Fibroblast of lung (primary cell): ENCODE results near the gene PACC1. TPM values are rescaled to one million over a fixed set of nuclear protein-coding genes. Genes with fewer than 3 reads are reported as not detected.
"Not testable (repeated sequence)": the region's sequence is repeated elsewhere in the genome, so short reads cannot be mapped to it uniquely, and the experiment has no call there.

ENCODE experiments used
- DNase-seq, 2 donors: peaks; one replicate each; pipeline versions ENCODE4 v3.0.0 to v3.0.0-alpha.2; 2010; ENCODE audit warnings: low read depth in 2 of 2
- H2AFZ ChIP-seq: 2 replicates; pipeline ENCODE4 v1.5.1; 2012; ENCODE audit warnings: low read length, control low read depth, inconsistent platforms
- H3K27ac ChIP-seq: 2 replicates; pipeline ENCODE4 v1.5.1; 2011; ENCODE audit warnings: low read length, control low read depth; ENCODE audit not compliant: insufficient read depth
- H3K27me3 ChIP-seq: 2 replicates; pipeline ENCODE4 v1.5.1; 2011; ENCODE audit warnings: mild to moderate bottlenecking, low read length; ENCODE audit not compliant: control insufficient read depth, insufficient read depth
- H3K36me3 ChIP-seq: 2 replicates; pipeline ENCODE4 v1.5.1; 2011; ENCODE audit warnings: low read length; ENCODE audit not compliant: control insufficient read depth, insufficient read depth
- H3K4me1 ChIP-seq: 2 replicates; pipeline ENCODE4 v1.5.1; 2011; ENCODE audit warnings: low read length; ENCODE audit not compliant: control insufficient read depth, insufficient read depth; ENCODE audit errors: extremely low read depth
- H3K4me2 ChIP-seq: 2 replicates; pipeline ENCODE4 v1.5.1; 2011; ENCODE audit warnings: low read length, control low read depth; ENCODE audit not compliant: insufficient read depth; ENCODE audit errors: extremely low read depth
- H3K4me3 ChIP-seq, 4 experiments: fragments of 200-600 bp in 1 of 4; sonication (generic) in 1 of 4; replicated peaks in 1 of 4; 2 replicates each; pipeline ENCODE4 v1.5.1; 2011 to 2016; ENCODE audit warnings: low read length in 4 of 4, low read depth in 3 of 4, mild to moderate bottlenecking in 3 of 4, control low read depth in 2 of 4, inconsistent platforms in 1 of 4, mixed read lengths in 1 of 4; ENCODE audit not compliant: insufficient read depth in 1 of 4; ENCODE audit errors: control extremely low read depth in 1 of 4
- H3K79me2 ChIP-seq: 2 replicates; pipeline ENCODE4 v1.5.1; 2012; ENCODE audit warnings: mild to moderate bottlenecking, low read length, inconsistent platforms; ENCODE audit not compliant: control insufficient read depth, insufficient read depth
- H3K9ac ChIP-seq: 2 replicates; pipeline ENCODE4 v1.5.1; 2011; ENCODE audit warnings: mild to moderate bottlenecking, low read length, control low read depth; ENCODE audit not compliant: insufficient read depth
- H3K9me3 ChIP-seq: 2 replicates; pipeline ENCODE4 v1.5.1; 2012; ENCODE audit warnings: low read depth, low read length; ENCODE audit not compliant: control insufficient read depth, insufficient read depth
- H4K20me1 ChIP-seq: 2 replicates; pipeline ENCODE4 v1.5.1; 2011; ENCODE audit warnings: low read length; ENCODE audit not compliant: control insufficient read depth, insufficient read depth; ENCODE audit errors: extremely low read depth
- EZH2 ChIP-seq: IDR thresholded peaks from 2 replicates; pipeline ENCODE4 v1.5.1; 2012; ENCODE audit warnings: low read length, control low read depth, mild to moderate bottlenecking; ENCODE audit errors: missing control alignments
- polyA plus RNA-seq, 2 donors: library from polyadenylated mRNA; depleted of rRNA in 1 of 2; stranded (reverse) in 1 of 2; unstranded in 1 of 2; fragments of >200 nt; gene quantifications; 2 replicates each; pipeline ENCODE4 v1.2.1, GENCODE V29; 2011 to 2012; ENCODE audit warnings: missing spikeins in 1 of 2
- total RNA-seq: library from RNA; depleted of rRNA; stranded (reverse); fragments of >200 nt; gene quantifications from 2 replicates; pipeline ENCODE4 v1.2.1, GENCODE V29; 2014
- TF ChIP-seq, protein P1 (sequence below), 2 donors: IDR thresholded peaks in 1 of 2; conservative IDR thresholded peaks in 1 of 2; 1 replicate in 1 of 2; 2 replicates in 1 of 2; pipeline ENCODE4 v1.5.1; 2011 to 2012; ENCODE audit warnings: low read length in 2 of 2, control low read depth in 1 of 2, inconsistent platforms in 1 of 2, low read depth in 1 of 2, mild to moderate bottlenecking in 1 of 2

Gene PACC1
- total and polyA plus RNA-seq, 2 donors (not counting 1 experiment from before 2014, with no cell fraction given): 5.7 to 16.0 TPM

DNA sequence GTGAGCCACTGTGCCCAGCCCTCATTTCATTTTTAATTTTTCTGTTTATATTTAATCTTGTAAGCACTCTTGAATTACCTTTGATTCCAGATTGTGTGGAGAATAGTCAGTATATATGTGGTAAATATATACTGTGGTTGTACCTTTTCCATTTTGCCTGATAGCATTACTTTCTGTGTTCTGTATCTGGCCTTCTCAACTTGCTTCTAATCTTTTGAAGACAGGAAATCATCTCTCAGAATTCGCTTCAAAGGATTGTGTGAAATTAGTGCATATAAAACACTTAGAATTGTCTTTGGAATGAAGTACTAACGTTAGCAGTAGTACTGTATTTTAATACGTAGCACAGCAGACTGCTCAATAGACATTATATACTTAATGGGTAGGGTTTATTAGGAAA, 91.6 kb downstream of the PACC1 start:
- no peak overlapping the region for H3K9ac ChIP-seq
- no peak overlapping the region for H2AFZ ChIP-seq
- DNase-seq: no peak
- H3K4me1 ChIP-seq: no peaks in the 10 kb centered on the region
- H3K36me3 ChIP-seq: no peaks in the 10 kb centered on the region
- no peak overlapping the region for H3K4me2 ChIP-seq
- TF ChIP-seq, protein P1, sequence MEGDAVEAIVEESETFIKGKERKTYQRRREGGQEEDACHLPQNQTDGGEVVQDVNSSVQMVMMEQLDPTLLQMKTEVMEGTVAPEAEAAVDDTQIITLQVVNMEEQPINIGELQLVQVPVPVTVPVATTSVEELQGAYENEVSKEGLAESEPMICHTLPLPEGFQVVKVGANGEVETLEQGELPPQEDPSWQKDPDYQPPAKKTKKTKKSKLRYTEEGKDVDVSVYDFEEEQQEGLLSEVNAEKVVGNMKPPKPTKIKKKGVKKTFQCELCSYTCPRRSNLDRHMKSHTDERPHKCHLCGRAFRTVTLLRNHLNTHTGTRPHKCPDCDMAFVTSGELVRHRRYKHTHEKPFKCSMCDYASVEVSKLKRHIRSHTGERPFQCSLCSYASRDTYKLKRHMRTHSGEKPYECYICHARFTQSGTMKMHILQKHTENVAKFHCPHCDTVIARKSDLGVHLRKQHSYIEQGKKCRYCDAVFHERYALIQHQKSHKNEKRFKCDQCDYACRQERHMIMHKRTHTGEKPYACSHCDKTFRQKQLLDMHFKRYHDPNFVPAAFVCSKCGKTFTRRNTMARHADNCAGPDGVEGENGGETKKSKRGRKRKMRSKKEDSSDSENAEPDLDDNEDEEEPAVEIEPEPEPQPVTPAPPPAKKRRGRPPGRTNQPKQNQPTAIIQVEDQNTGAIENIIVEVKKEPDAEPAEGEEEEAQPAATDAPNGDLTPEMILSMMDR (conservative IDR thresholded peaks at IDR 0.05 in 1 of 2, IDR thresholded peaks at IDR 0.05 in 1 of 2; ENCODE audit: low read depth in 1 of 2, low read length in 2 of 2): no peak
- no peak for TF ChIP-seq EZH2
- no peaks in the 10 kb centered on the region for H3K27me3 ChIP-seq
- H3K9me3 ChIP-seq: no peaks in the 10 kb centered on the region
- H3K27ac ChIP-seq: no peak overlapping the region
- H4K20me1 ChIP-seq: no peaks in the 10 kb centered on the region
- H3K4me3 ChIP-seq: no peak overlapping the region
- no peaks in the 10 kb centered on the region for H3K79me2 ChIP-seq

DNA sequence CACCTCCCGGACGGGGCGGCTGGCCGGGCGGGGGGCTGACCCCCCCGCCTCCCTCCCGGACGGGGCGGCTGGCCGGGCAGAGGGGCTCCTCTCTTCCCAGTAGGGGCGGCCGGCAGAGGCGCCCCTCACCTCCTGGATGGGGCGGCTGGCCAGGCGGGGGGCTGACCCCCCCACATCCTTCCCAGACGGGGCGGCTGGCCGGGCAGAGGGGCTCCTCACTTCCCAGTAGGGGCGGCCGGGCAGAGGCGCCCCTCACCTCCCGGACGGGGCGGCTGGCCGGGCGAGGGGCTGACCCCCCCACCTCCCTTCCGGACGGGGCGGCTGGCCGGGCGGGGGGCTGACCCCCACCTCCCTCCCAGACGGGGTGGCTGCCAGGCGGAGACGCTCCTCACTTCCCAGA, 93.7 kb downstream of the PACC1 start:
- H3K9ac ChIP-seq, H4K20me1 ChIP-seq, H3K4me3 ChIP-seq, H3K4me2 ChIP-seq, DNase-seq, H3K4me1 ChIP-seq, H2AFZ ChIP-seq, H3K27me3 ChIP-seq, H3K9me3 ChIP-seq, H3K79me2 ChIP-seq, H3K27ac ChIP-seq, H3K36me3 ChIP-seq: not testable (repeated sequence)

DNA sequence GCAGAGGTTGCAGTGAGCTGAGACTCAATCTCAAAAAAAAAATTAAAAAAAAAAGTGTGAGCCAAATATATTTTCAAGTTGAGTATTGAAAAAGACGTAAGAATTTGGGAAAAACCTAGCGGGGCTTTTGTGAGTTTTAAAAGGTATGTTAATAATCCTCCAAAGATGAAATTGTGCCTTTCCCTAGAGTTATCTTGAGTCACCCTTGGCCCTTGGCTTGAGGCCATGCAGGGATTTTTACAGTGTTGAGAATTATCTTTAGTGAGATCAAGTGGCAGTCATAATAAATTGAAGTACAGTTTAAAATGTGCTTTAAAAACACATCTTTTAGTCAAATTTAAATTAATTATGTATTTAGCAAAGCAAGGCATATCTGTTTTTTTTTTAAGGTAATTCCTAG, 96.8 kb downstream of the PACC1 start:
- no peak for DNase-seq
- no peaks in the 10 kb centered on the region for H3K36me3 ChIP-seq
- H2AFZ ChIP-seq: no peak overlapping the region
- H4K20me1 ChIP-seq: no peaks in the 10 kb centered on the region
- H3K9me3 ChIP-seq: no peaks in the 10 kb centered on the region
- H3K27ac ChIP-seq: no peak overlapping the region
- no peaks in the 10 kb centered on the region for H3K79me2 ChIP-seq
- H3K27me3 ChIP-seq: no peaks in the 10 kb centered on the region
- H3K9ac ChIP-seq: no peak overlapping the region
- TF ChIP-seq, protein P1 (conservative IDR thresholded peaks at IDR 0.05 in 1 of 2, IDR thresholded peaks at IDR 0.05 in 1 of 2; ENCODE audit: low read depth in 1 of 2, low read length in 2 of 2): no peak
- TF ChIP-seq EZH2: no peak
- no peak overlapping the region for H3K4me3 ChIP-seq
- no peak overlapping the region for H3K4me2 ChIP-seq
- H3K4me1 ChIP-seq: no peaks in the 10 kb centered on the region

DNA sequence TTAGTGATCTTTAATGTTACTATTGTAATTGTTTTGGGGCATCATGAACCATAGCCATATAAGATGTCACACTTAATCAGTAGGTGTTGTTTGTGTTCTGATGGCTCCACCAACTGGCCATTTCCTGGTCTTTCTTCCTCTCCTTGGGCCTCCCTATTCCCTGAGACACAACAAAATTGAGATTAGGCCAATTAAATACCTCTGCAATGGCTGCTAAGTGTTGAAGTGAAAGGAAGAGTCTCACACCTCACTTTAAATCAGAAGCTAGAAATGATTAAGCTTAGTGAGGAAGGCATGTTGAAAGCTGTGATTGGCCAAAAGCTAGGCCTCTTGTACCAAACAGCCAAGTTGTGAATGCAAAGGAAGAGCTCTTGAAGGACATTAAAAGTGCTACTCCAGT, 98.8 kb downstream of the PACC1 start:
- H3K9ac ChIP-seq: no peak overlapping the region
- no peak overlapping the region for H3K27ac ChIP-seq
- no peaks in the 10 kb centered on the region for H3K36me3 ChIP-seq
- no peaks in the 10 kb centered on the region for H3K9me3 ChIP-seq
- peak in 1 of 2 donors; percentile 39 for DNase-seq
- H3K4me3 ChIP-seq: no peak overlapping the region
- no peak overlapping the region for H2AFZ ChIP-seq
- TF ChIP-seq, protein P1 (conservative IDR thresholded peaks at IDR 0.05 in 1 of 2, IDR thresholded peaks at IDR 0.05 in 1 of 2; ENCODE audit: low read depth in 1 of 2, low read length in 2 of 2): peak in 1 of 2 donors; percentile 33
- no peak for TF ChIP-seq EZH2
- H4K20me1 ChIP-seq: no peaks in the 10 kb centered on the region
- no peaks in the 10 kb centered on the region for H3K27me3 ChIP-seq
- H3K4me1 ChIP-seq: no peaks in the 10 kb centered on the region
- peaks cover 2% of the 10 kb centered on the region for H3K79me2 ChIP-seq
- H3K4me2 ChIP-seq: no peak overlapping the region
